Activated CD4-positive, alpha-beta T cell treated with anti-CD3 and anti-CD28 coated beads, Interleukin-2, Interleukin-4, amounts not matched to agents 100 ng/mL and 50 ng/mL, durations not matched to agents 16 hours and 8 hours (primary cell): Measurements from ENCODE around the gene PKIG.
A peak's percentile ranks its signal among the peaks of the same experiment; 100 is the strongest.
"Not testable (repeated sequence)": the region's sequence is repeated elsewhere in the genome, so short reads cannot be mapped to it uniquely, and the experiment has no call there.

ENCODE experiments used
- DNase-seq: peaks from one replicate; pipeline ENCODE4 v3.0.0-alpha.2; 2020; ENCODE audit warnings: low spot score

PKIG gene

GRCh38 chr20:44642203-44643153 lies 60.1 kb downstream of the PKIG start:
- peak; percentile 36 for DNase-seq

GRCh38 chr20:44643154-44643519 lies 60.8 kb downstream of the PKIG start:
- DNase-seq, result no peak

- DNase-seq, result peak; percentile 51
Measured at GRCh38 chr20:44643596-44644229, 61.3 kb downstream of the PKIG start.

GRCh38 chr20:44644230-44644617 lies 61.8 kb downstream of the PKIG start:
- DNase-seq, result no peak

- peak; percentile 53 for DNase-seq
Measured at GRCh38 chr20:44644667-44645131, 62.3 kb downstream of the PKIG start.

- peak; percentile 78 for DNase-seq
Measured at GRCh38 chr20:44646023-44646640, 63.8 kb downstream of the PKIG start.

GRCh38 chr20:44646641-44647274 lies 64.4 kb downstream of the PKIG start:
- peak; percentile 37 for DNase-seq

GRCh38 chr20:44648068-44648467 lies 65.7 kb downstream of the PKIG start:
- DNase-seq, result no peak

GRCh38 chr20:44648579-44648978 lies 66.2 kb downstream of the PKIG start:
- DNase-seq, result no peak

- DNase-seq, result no peak
Measured at GRCh38 chr20:44649126-44649525, 66.7 kb downstream of the PKIG start.

GRCh38 chr20:44649976-44650375 lies 67.6 kb downstream of the PKIG start:
- no peak for DNase-seq

- peak; percentile 25 for DNase-seq
Measured at GRCh38 chr20:44650771-44651433, 68.5 kb downstream of the PKIG start.

- no peak for DNase-seq
Measured at GRCh38 chr20:44651434-44651683, 69.0 kb downstream of the PKIG start.

GRCh38 chr20:44651684-44652423 lies 69.5 kb downstream of the PKIG start, which contains the start of gene ADA:
ADA (minus strand) TSS chr20:44651699; CDS start chr20:44651607, 92 bp downstream.
- DNase-seq, result peak; percentile 30

GRCh38 chr20:44653546-44653945 lies 71.2 kb downstream of the PKIG start:
- no peak for DNase-seq

GRCh38 chr20:44654210-44654609 lies 71.8 kb downstream of the PKIG start:
- not testable (repeated sequence) for DNase-seq

GRCh38 chr20:44656448-44656847 lies 74.1 kb downstream of the PKIG start:
- no peak for DNase-seq

- no peak for DNase-seq
Measured at GRCh38 chr20:44657875-44658274, 75.5 kb downstream of the PKIG start.

GRCh38 chr20:44658810-44659209 lies 76.4 kb downstream of the PKIG start:
- no peak for DNase-seq

GRCh38 chr20:44659931-44660330 lies 77.6 kb downstream of the PKIG start:
- DNase-seq, result no peak

GRCh38 chr20:44660581-44660980 lies 78.2 kb downstream of the PKIG start:
- DNase-seq, result no peak
